ENCODE data around the gene MCC. TPM values are rescaled to one million over a fixed set of nuclear protein-coding genes. Genes with fewer than 3 reads are reported as not detected.

Gene MCC
- total RNA-seq, 1 donor from 2014 or later = 26.9 TPM

DNA sequence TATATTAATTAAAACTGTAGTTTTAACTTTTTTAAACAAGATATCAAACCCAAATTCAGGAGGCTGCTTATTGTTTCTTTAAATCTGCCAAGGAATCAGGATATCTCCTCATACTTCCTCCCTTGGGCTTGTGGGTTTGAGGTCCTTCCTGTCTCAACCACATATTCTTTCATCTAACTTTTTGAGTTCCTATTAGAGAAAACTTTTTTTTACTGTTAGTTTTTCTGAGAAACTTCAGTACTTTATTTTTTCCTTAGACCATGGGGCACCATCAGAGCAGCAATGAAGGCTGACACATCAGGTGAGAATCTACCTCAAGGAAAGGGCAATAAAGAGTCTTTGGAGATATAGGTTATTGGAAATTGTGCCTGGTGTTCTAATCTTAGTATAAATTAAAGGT, 110.2 kb downstream of the MCC start:
- H3K9me3 ChIP-seq (ENCODE audit: insufficient read depth, low read depth, low read length) = no peaks in the 10 kb centered on the region
- no peak for FAIRE-seq
- peaks cover 29% of the 10 kb centered on the region for H3K4me1 Mint-ChIP-seq (ENCODE audit: low read depth, unreplicated experiment)

GRCh38 chr5:113376640-113377039, 111.6 kb downstream of the MCC start:
- H3K9me3 ChIP-seq (ENCODE audit: insufficient read depth, low read depth, low read length) = no peaks in the 10 kb centered on the region
- no peak overlapping the region for H3K4me3 ChIP-seq (ENCODE audit: insufficient read depth, low read depth, low read length)
- no peaks in the 10 kb centered on the region for H3K27me3 Mint-ChIP-seq (ENCODE audit: low read depth, unreplicated experiment)
- peaks cover 22% of the 10 kb centered on the region for H3K4me1 Mint-ChIP-seq (ENCODE audit: low read depth, unreplicated experiment)
- no peaks in the 10 kb centered on the region for H3K36me3 ChIP-seq (ENCODE audit: insufficient read depth, low read length)
- no peak overlapping the region for H3K9ac ChIP-seq (ENCODE audit: low read length)
- no peak for TF ChIP-seq EZH2 (IDR thresholded peaks at IDR 0.05; ENCODE audit: insufficient read depth, low read length)
- TF ChIP-seq, protein P1, sequence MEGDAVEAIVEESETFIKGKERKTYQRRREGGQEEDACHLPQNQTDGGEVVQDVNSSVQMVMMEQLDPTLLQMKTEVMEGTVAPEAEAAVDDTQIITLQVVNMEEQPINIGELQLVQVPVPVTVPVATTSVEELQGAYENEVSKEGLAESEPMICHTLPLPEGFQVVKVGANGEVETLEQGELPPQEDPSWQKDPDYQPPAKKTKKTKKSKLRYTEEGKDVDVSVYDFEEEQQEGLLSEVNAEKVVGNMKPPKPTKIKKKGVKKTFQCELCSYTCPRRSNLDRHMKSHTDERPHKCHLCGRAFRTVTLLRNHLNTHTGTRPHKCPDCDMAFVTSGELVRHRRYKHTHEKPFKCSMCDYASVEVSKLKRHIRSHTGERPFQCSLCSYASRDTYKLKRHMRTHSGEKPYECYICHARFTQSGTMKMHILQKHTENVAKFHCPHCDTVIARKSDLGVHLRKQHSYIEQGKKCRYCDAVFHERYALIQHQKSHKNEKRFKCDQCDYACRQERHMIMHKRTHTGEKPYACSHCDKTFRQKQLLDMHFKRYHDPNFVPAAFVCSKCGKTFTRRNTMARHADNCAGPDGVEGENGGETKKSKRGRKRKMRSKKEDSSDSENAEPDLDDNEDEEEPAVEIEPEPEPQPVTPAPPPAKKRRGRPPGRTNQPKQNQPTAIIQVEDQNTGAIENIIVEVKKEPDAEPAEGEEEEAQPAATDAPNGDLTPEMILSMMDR (IDR thresholded peaks at IDR 0.05; ENCODE audit: insufficient read depth, low read depth, low read length) = no peak
- H3K36me3 Mint-ChIP-seq (ENCODE audit: low read depth, unreplicated experiment) = no peaks in the 10 kb centered on the region
- no peaks in the 10 kb centered on the region for H3K27me3 ChIP-seq (ENCODE audit: insufficient read depth, low read length)
- no peaks in the 10 kb centered on the region for H3K79me2 ChIP-seq (ENCODE audit: insufficient read depth, low read length)
- H2AFZ ChIP-seq (ENCODE audit: low read depth, low read length) = no peak overlapping the region
- DNase-seq (ENCODE audit: low read depth) (no peak), FAIRE-seq (no peak)
- no peaks in the 10 kb centered on the region for H3K9me3 Mint-ChIP-seq (ENCODE audit: unreplicated experiment)
- H3K4me3 Mint-ChIP-seq (ENCODE audit: unreplicated experiment) = no peak overlapping the region
- H3K4me2 ChIP-seq (ENCODE audit: low read length) = no peak overlapping the region
- H3K27ac Mint-ChIP-seq (ENCODE audit: unreplicated experiment) = no peak overlapping the region
- no peaks in the 10 kb centered on the region for H4K20me1 ChIP-seq (ENCODE audit: insufficient read depth, low read length)
- peaks cover 12% of the 10 kb centered on the region for H3K4me1 ChIP-seq (ENCODE audit: insufficient read depth, low read length)
- no peak overlapping the region for H3K27ac ChIP-seq (ENCODE audit: low read depth, low read length)

More for the DNA sequence above, 110.2 kb downstream of the MCC start:
- peak; percentile 34 for DNase-seq (ENCODE audit: low read depth)
- no peak overlapping the region for H3K4me2 ChIP-seq (ENCODE audit: low read length)
- no peaks in the 10 kb centered on the region for H4K20me1 ChIP-seq (ENCODE audit: insufficient read depth, low read length)
- no peaks in the 10 kb centered on the region for H3K27me3 ChIP-seq (ENCODE audit: insufficient read depth, low read length)
- H3K36me3 Mint-ChIP-seq (ENCODE audit: low read depth, unreplicated experiment) = no peaks in the 10 kb centered on the region
- no peaks in the 10 kb centered on the region for H3K79me2 ChIP-seq (ENCODE audit: insufficient read depth, low read length)
- H3K4me3 Mint-ChIP-seq (ENCODE audit: unreplicated experiment) = no peak overlapping the region
- H3K27ac ChIP-seq (ENCODE audit: low read depth, low read length) = no peak overlapping the region
- no peak overlapping the region for H3K27ac Mint-ChIP-seq (ENCODE audit: unreplicated experiment)
- H3K27me3 Mint-ChIP-seq (ENCODE audit: low read depth, unreplicated experiment) = no peaks in the 10 kb centered on the region
- no peak overlapping the region for H2AFZ ChIP-seq (ENCODE audit: low read depth, low read length)
- no peak overlapping the region for H3K4me3 ChIP-seq (ENCODE audit: insufficient read depth, low read depth, low read length)
- H3K9ac ChIP-seq (ENCODE audit: low read length) = no peak overlapping the region
- no peaks in the 10 kb centered on the region for H3K9me3 Mint-ChIP-seq (ENCODE audit: unreplicated experiment)
- H3K36me3 ChIP-seq (ENCODE audit: insufficient read depth, low read length) = no peaks in the 10 kb centered on the region
- peaks cover 9% of the 10 kb centered on the region for H3K4me1 ChIP-seq (ENCODE audit: insufficient read depth, low read length)
- TF ChIP-seq, protein P1 (IDR thresholded peaks at IDR 0.05; ENCODE audit: insufficient read depth, low read depth, low read length) = no peak
- TF ChIP-seq EZH2 (IDR thresholded peaks at IDR 0.05; ENCODE audit: insufficient read depth, low read length) = no peak

DNA sequence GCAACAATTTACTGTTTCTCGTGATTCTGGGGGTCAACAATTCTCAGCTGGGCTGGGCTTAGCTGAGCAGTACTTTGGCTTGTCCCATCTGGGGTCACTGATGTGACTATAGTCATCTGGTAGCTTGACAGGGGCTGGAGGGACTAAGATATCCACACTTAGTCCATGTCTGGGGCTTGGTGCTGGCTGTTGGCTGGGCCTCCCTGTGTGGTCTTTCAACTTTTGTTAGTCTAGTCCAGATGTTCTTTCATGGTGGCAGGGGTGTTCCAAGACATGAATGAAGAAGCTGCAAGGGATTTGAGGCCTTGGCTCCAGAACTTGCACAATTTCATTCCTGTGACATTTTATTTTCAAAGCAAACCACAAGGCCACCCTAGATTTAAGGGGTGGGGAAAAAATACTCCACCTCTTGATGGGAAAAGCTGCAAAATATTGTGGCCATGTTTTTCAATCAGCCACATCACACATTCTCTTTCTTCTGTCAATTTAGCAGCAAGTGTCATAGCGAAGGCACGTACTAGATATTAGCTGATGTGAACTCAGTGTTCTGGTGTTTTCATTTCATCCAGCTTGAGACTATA, 112.7 kb downstream of the MCC start:
- Histone ChIP-seq H3K4me1 (ENCODE audit: insufficient read depth, low read length) (peaks cover 6% of the 10 kb centered on the region), H3K9me3 (ENCODE audit: insufficient read depth, low read depth, low read length) (no peaks in the 10 kb centered on the region), H3K79me2 (ENCODE audit: insufficient read depth, low read length) (no peaks in the 10 kb centered on the region), H3K36me3 (ENCODE audit: insufficient read depth, low read length) (no peaks in the 10 kb centered on the region), H3K27me3 (ENCODE audit: insufficient read depth, low read length) (no peaks in the 10 kb centered on the region), H2AFZ (ENCODE audit: low read depth, low read length) (no peak overlapping the region), H4K20me1 (ENCODE audit: insufficient read depth, low read length) (no peaks in the 10 kb centered on the region), H3K4me2 (ENCODE audit: low read length) (no peak overlapping the region), H3K4me3 (ENCODE audit: insufficient read depth, low read depth, low read length) (no peak overlapping the region), H3K9ac (ENCODE audit: low read length) (no peak overlapping the region), H3K27ac (ENCODE audit: low read depth, low read length) (no peak overlapping the region)
- H3K27ac Mint-ChIP-seq (ENCODE audit: unreplicated experiment) = no peak overlapping the region
- no peaks in the 10 kb centered on the region for H3K36me3 Mint-ChIP-seq (ENCODE audit: low read depth, unreplicated experiment)
- TF ChIP-seq, protein P1 (IDR thresholded peaks at IDR 0.05; ENCODE audit: insufficient read depth, low read depth, low read length) = no peak
- no peak for TF ChIP-seq EZH2 (IDR thresholded peaks at IDR 0.05; ENCODE audit: insufficient read depth, low read length)
- no peak overlapping the region for H3K4me3 Mint-ChIP-seq (ENCODE audit: unreplicated experiment)
- no peak for DNase-seq (ENCODE audit: low read depth)
- peaks cover 15% of the 10 kb centered on the region for H3K4me1 Mint-ChIP-seq (ENCODE audit: low read depth, unreplicated experiment)
- H3K27me3 Mint-ChIP-seq (ENCODE audit: low read depth, unreplicated experiment) = no peaks in the 10 kb centered on the region
- no peak for FAIRE-seq
- H3K9me3 Mint-ChIP-seq (ENCODE audit: unreplicated experiment) = no peaks in the 10 kb centered on the region
